ENCODE measurements around the gene NAV1.

The NAV1 gene

DNA sequence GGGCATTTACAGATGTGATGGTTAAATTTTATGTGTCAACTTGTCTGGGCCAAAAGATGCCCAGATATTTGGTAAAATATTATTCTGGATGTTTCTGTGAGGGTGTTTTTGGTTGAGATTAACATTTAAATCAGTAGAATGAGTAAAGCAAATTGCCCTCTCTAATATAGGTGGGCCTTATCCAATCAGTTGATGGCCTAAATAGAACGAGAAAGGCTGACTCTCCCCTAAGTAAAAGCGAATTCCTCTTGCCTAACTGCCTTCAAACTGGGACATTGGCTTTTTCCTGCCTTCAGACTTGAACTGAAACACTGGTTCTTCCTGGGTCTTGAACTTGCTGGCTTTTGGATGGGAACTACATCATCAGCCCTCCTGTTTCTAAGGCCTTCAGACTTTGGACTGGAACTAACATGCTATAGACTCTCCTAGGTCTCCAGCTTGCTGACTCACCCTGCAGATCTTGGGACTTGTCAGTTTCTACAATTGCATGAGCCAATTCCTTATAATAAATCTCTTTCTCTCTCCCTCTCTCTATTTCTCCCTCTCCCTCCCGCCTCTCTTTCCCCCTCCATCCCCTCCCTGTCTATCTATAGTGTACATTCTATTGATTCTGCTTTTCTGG is 10.2 kb upstream of the NAV1 start:
- no peak overlapping the region for H3K27ac ChIP-seq (ENCODE audit: low read length)

DNA sequence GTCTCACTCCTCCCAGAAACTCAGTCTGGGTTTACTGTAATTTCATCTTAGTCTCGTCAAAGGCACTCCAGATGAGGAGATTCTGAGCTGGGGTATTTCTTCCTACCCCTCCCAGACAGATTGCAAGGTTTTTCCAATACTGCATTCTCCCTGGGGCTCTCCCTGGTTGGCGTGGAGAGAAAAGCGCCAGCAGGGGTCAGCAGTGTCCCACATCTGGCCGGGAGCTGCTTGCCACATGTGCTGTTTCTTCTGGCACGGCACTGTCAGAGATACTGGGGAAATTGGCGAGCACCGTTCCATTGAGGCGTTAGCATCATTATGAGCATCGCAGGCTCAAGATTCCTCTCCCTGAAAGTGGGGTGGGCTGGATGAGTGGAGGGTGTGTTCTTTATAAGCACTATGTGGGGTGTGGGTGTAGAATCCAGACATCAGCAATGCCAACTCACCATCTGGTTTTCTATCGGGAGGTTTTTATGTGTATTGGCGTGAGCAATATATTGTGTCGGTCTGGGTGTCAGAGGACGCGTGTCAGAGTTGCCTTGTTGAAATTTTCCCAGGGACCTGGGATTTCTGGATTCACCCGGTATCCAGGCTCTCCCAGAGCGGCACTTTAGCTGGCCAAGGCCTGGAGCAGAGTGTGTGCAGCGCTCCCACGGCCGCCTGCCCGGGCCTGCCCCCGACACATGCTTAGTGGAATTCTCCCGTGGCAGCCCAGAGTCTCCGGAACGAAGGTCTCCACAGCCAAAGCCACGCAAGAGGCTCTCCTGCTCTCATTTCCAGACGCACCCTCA is 8.0 kb upstream of the NAV1 start:
- Histone ChIP-seq H3K9me3 (ENCODE audit: control insufficient read depth in 2 of 2, low read length in 2 of 2) (no peaks in the 10 kb centered on the region), H3K27ac (ENCODE audit: low read length) (no peak overlapping the region), H3K4me1 (ENCODE audit: control insufficient read depth, insufficient read depth, low read length) (peaks cover 22% of the 10 kb centered on the region), H3K36me3 (ENCODE audit: control insufficient read depth in 2 of 2, insufficient read depth in 2 of 2, low read length in 2 of 2) (no peaks in the 10 kb centered on the region), H3K27me3 (ENCODE audit: control insufficient read depth in 1 of 2, insufficient read depth in 2 of 2, low read length in 2 of 2) (no peaks in the 10 kb centered on the region), H3K4me3 (ENCODE audit: low read length in 2 of 2) (peak overlapping the region in 1 of 2 donors; percentile 3), H3K9ac (ENCODE audit: low read length in 2 of 2) (no peak overlapping the region)

More for the DNA sequence above, 10.2 kb upstream of the NAV1 start:
- no peak overlapping the region for H3K9ac ChIP-seq (ENCODE audit: low read length in 2 of 2)
- no peak overlapping the region for H3K4me3 ChIP-seq (ENCODE audit: low read length in 2 of 2)
- H3K36me3 ChIP-seq (ENCODE audit: control insufficient read depth in 2 of 2, insufficient read depth in 2 of 2, low read length in 2 of 2) = no peaks in the 10 kb centered on the region
- no peaks in the 10 kb centered on the region for H3K9me3 ChIP-seq (ENCODE audit: control insufficient read depth in 2 of 2, low read length in 2 of 2)
- peaks cover 10% of the 10 kb centered on the region for H3K4me1 ChIP-seq (ENCODE audit: control insufficient read depth, insufficient read depth, low read length)
- no peaks in the 10 kb centered on the region for H3K27me3 ChIP-seq (ENCODE audit: control insufficient read depth in 1 of 2, insufficient read depth in 2 of 2, low read length in 2 of 2)

DNA sequence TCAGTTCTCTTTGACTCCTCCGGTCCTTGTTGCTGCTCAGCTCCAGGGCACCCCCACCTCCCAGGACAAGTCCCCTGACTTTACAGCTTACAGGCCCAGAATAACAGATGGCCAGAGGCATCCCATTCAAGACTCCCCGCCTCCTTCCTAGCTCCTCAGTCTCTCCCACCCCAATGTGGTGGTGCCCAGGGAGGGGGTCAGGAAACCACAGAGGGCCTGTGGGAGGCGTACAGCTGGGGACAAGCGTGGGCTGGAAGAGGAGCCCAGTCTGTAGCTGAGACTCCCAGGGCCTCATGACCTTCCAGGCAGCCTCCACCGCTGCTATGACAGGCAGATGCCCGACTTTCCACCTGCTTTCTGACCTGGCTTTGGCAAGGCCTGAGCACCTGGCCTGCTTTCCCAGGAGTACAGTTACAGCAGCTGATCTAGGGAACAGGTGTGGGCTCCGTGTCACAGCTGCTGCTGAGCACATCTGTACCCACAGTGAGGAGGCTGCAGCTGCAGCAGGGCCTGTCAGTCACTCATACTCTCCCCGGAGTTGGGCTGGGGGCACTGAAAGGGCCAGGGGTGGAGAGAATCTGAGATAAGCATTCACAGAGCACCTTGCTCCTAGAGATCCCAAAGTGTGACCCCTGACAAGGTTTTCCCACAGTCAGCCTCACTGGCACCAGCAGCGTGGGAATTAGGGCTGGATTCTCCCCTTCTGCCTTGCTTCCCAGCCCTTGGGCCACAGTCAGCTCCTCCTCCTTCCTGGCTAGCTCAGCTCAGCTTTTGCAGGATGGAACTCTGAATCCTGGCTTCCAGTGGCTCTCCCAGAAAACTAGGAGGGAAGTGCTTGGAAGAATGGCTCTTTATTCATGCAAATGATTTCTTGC is 7.1 kb upstream of the NAV1 start:
- Histone ChIP-seq H3K4me1 (ENCODE audit: control insufficient read depth, insufficient read depth, low read length) (peaks cover 30% of the 10 kb centered on the region), H3K4me3 (ENCODE audit: low read length in 2 of 2) (no peak overlapping the region), H3K36me3 (ENCODE audit: control insufficient read depth in 2 of 2, insufficient read depth in 2 of 2, low read length in 2 of 2) (no peaks in the 10 kb centered on the region), H3K27me3 (ENCODE audit: control insufficient read depth in 1 of 2, insufficient read depth in 2 of 2, low read length in 2 of 2) (peaks cover 0 to 2% of the 10 kb centered on the region in 2 donors), H3K9ac (ENCODE audit: low read length in 2 of 2) (no peak overlapping the region), H3K27ac (ENCODE audit: low read length) (no peak overlapping the region), H3K9me3 (ENCODE audit: control insufficient read depth in 2 of 2, low read length in 2 of 2) (no peaks in the 10 kb centered on the region)

DNA sequence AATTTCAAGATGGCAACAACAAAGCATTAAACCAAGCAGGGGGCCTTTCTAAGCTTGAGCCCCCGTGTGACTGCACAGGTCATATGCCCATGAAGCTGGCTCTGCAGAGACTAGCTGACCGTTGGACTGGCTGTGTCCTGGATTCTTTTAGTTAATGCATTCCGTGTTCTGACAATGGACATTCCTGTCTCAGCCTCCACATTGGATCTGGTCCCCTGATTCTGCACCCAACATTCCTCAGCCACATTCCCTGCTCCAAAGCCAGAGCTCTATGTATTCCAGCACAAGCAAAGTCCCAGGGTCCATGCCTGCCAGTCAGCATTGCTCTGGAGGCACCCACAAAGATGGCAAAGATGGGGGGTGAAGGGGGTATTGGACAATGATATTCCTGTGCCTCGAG is 5.1 kb upstream of the NAV1 start:
- Histone ChIP-seq H3K9ac (ENCODE audit: low read length in 2 of 2) (no peak overlapping the region), H3K36me3 (ENCODE audit: control insufficient read depth in 2 of 2, insufficient read depth in 2 of 2, low read length in 2 of 2) (no peaks in the 10 kb centered on the region), H3K4me3 (ENCODE audit: low read length in 2 of 2) (no peak overlapping the region), H3K4me1 (ENCODE audit: control insufficient read depth, insufficient read depth, low read length) (peaks cover 44% of the 10 kb centered on the region), H3K27me3 (ENCODE audit: control insufficient read depth in 1 of 2, insufficient read depth in 2 of 2, low read length in 2 of 2) (peaks cover 0 to 2% of the 10 kb centered on the region in 2 donors), H3K27ac (ENCODE audit: low read length) (no peak overlapping the region), H3K9me3 (ENCODE audit: control insufficient read depth in 2 of 2, low read length in 2 of 2) (no peaks in the 10 kb centered on the region)

DNA sequence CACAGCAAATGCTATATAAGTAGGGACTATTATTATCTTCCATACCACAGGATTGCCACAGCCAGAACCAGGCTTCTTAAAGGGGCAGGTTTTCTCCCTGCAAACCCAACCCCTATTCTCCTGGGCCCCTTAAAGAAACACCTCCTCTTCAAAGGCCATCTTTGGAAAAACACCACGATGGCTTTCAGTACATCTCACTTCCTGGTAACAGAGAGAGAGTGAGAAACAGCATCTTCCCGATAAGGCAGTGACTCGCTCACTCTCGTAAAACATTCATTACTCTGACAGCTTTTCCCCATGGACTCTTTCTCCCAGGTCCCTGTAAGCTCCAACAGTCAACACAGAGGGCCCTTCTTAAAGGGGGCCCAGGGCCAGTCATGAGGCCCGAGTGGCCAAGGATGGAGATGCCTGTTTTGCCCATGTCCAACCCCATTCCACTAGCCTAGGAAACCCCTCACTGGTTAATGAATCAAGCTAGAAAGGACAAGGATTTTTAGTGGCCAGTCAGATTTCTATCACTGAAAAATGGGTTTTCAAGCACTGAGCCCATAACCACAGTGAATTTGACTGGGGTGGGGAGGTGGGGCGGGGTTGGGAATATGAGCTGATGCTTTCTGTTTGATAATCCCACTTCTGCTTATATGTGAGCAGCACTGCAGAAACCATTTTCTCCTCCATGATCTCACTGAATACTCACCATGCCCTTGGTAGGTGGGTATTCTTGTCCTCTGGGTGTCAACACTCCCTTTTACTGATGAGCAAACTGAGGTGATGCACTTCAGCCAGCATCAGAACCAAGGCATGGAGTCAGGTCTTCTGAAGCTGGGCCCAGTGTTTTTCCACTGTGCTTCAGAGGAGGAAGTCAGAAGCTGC is 3.6 kb upstream of the NAV1 start:
- Histone ChIP-seq H3K27me3 (ENCODE audit: control insufficient read depth in 1 of 2, insufficient read depth in 2 of 2, low read length in 2 of 2) (peaks cover 0 to 2% of the 10 kb centered on the region in 2 donors), H3K36me3 (ENCODE audit: control insufficient read depth in 2 of 2, insufficient read depth in 2 of 2, low read length in 2 of 2) (no peaks in the 10 kb centered on the region), H3K9me3 (ENCODE audit: control insufficient read depth in 2 of 2, low read length in 2 of 2) (no peaks in the 10 kb centered on the region), H3K9ac (ENCODE audit: low read length in 2 of 2) (peak overlapping the region; percentile 21 to 69), H3K4me1 (ENCODE audit: control insufficient read depth, insufficient read depth, low read length) (peaks cover 56% of the 10 kb centered on the region), H3K27ac (ENCODE audit: low read length) (peak overlapping the region; percentile 55), H3K4me3 (ENCODE audit: low read length in 2 of 2) (peak overlapping the region in 1 of 2 donors; percentile 29)

DNA sequence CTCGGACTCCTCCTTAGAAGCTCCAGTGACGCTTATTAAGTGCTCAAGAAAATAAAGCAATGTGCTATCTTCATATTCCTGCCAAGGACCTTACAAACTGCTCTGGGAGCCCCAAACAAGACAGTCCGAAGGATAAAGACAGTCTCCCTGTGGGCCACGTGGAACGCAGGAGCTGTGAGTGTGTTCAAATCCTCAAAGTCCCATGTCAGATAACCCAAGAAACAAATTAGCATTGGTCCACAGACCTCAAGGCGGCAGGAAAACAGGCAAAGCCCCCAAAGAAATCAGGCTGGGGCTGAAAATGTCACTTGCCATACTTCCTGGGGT is 3.0 kb upstream of the NAV1 start:
- H3K27me3 ChIP-seq (ENCODE audit: control insufficient read depth in 1 of 2, insufficient read depth in 2 of 2, low read length in 2 of 2) = peaks cover 0 to 2% of the 10 kb centered on the region in 2 donors
- peaks cover 59% of the 10 kb centered on the region for H3K4me1 ChIP-seq (ENCODE audit: control insufficient read depth, insufficient read depth, low read length)
- H3K4me3 ChIP-seq (ENCODE audit: low read length in 2 of 2) = no peak overlapping the region
- no peaks in the 10 kb centered on the region for H3K36me3 ChIP-seq (ENCODE audit: control insufficient read depth in 2 of 2, insufficient read depth in 2 of 2, low read length in 2 of 2)
- H3K9ac ChIP-seq (ENCODE audit: low read length in 2 of 2) = peak overlapping the region in 1 of 2 donors; percentile 69
- peak overlapping the region; percentile 55 for H3K27ac ChIP-seq (ENCODE audit: low read length)
- H3K9me3 ChIP-seq (ENCODE audit: control insufficient read depth in 2 of 2, low read length in 2 of 2) = no peaks in the 10 kb centered on the region

DNA sequence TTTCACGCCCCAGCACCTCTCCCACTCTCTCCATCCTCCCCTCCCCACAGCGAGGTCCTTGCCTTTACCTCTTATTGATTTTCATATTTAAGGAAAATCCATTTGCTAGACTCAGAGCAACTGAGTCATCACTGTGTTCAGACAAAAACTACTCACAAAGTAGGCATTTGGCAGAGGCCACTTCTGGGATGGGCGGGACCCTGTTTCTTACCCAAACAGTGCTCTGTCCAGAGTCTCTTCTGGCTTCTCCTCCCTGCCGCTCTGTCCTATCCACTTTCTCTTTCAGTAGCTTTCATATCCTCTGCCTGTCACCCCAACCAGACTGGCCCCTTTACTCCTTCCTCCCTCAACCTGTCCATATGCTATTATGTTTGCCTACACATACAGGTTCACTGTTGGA is 2.4 kb upstream of the NAV1 start:
- peaks cover 56% of the 10 kb centered on the region for H3K4me1 ChIP-seq (ENCODE audit: control insufficient read depth, insufficient read depth, low read length)

DNA sequence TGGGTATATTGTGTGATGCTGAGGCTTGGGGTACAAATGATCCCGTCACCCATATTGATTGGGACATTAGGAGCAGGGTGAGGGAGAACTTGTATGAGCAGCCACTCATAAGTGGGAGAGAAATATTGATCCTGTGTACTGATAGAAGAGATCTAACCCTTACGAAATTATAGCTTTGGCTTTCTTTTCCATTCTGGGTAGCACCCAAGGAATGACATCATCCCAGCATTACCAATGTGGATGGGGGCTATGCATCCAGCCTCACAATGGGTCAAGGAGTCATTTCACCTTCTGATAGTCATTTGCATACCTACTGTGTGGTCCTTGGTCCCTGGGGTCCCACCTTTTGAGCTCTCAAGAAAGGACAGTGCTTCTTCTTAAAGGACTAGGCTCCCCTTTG is 1.9 kb upstream of the NAV1 start:
- Histone ChIP-seq H3K9ac (ENCODE audit: low read length in 2 of 2) (peak overlapping the region in 1 of 2 donors; percentile 69), H3K27me3 (ENCODE audit: control insufficient read depth in 1 of 2, insufficient read depth in 2 of 2, low read length in 2 of 2) (peaks cover 0 to 2% of the 10 kb centered on the region in 2 donors), H3K9me3 (ENCODE audit: control insufficient read depth in 2 of 2, low read length in 2 of 2) (no peaks in the 10 kb centered on the region), H3K36me3 (ENCODE audit: control insufficient read depth in 2 of 2, insufficient read depth in 2 of 2, low read length in 2 of 2) (no peaks in the 10 kb centered on the region), H3K4me3 (ENCODE audit: low read length in 2 of 2) (peak overlapping the region in 1 of 2 donors; percentile 31), H3K4me1 (ENCODE audit: control insufficient read depth, insufficient read depth, low read length) (peaks cover 51% of the 10 kb centered on the region), H3K27ac (ENCODE audit: low read length) (peak overlapping the region; percentile 55)

More for the DNA sequence above, 2.4 kb upstream of the NAV1 start:
- Histone ChIP-seq H3K9me3 (ENCODE audit: control insufficient read depth in 2 of 2, low read length in 2 of 2) (no peaks in the 10 kb centered on the region), H3K4me3 (ENCODE audit: low read length in 2 of 2) (peak overlapping the region in 1 of 2 donors; percentile 31), H3K9ac (ENCODE audit: low read length in 2 of 2) (peak overlapping the region in 1 of 2 donors; percentile 69), H3K27ac (ENCODE audit: low read length) (peak overlapping the region; percentile 55), H3K36me3 (ENCODE audit: control insufficient read depth in 2 of 2, insufficient read depth in 2 of 2, low read length in 2 of 2) (no peaks in the 10 kb centered on the region), H3K27me3 (ENCODE audit: control insufficient read depth in 1 of 2, insufficient read depth in 2 of 2, low read length in 2 of 2) (peaks cover 0 to 2% of the 10 kb centered on the region in 2 donors)

DNA sequence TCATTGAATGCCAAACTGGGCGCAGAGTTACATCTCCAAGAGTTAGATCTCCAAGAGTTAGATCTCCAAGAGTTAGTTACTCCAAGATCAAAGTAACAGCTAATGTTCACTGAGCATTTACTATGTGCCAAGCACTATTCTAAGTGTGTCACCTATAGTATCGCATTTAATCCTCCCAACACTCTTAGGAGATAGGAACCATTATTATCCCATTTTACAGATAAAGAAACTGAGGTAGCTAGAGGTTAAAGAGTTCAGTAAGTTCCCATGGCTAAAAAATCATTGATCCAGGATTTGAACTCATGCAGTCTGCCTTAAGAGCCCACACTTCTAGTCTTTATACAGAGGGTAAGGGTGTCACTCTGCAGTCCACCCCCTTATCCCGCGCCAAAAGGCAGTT is 1.5 kb upstream of the NAV1 start:
- Histone ChIP-seq H3K4me3 (ENCODE audit: low read length in 2 of 2) (no peak overlapping the region), H3K36me3 (ENCODE audit: control insufficient read depth in 2 of 2, insufficient read depth in 2 of 2, low read length in 2 of 2) (no peaks in the 10 kb centered on the region), H3K27me3 (ENCODE audit: control insufficient read depth in 1 of 2, insufficient read depth in 2 of 2, low read length in 2 of 2) (peaks cover 0 to 2% of the 10 kb centered on the region in 2 donors), H3K9me3 (ENCODE audit: control insufficient read depth in 2 of 2, low read length in 2 of 2) (no peaks in the 10 kb centered on the region), H3K4me1 (ENCODE audit: control insufficient read depth, insufficient read depth, low read length) (peaks cover 50% of the 10 kb centered on the region), H3K27ac (ENCODE audit: low read length) (peak overlapping the region; percentile 55), H3K9ac (ENCODE audit: low read length in 2 of 2) (peak overlapping the region in 1 of 2 donors; percentile 87)

Data from stomach smooth muscle (tissue), 2 donors.